K562 (cell line): ENCODE results near the gene ZNF787. TPM values are rescaled to one million over a fixed set of nuclear protein-coding genes. Genes with fewer than 3 reads are reported as not detected.

Experiments
- CBX5 ChIP-seq: IDR thresholded peaks from 2 replicates; pipeline ENCODE4 v1.6.1; 2014; ENCODE audit warnings: low read depth, borderline replicate concordance
- FOXA1 ChIP-seq: fragments of 450-650 bp; IDR thresholded peaks from 2 replicates; pipeline ENCODE4 v1.6.1; 2016; ENCODE audit warnings: mild to moderate bottlenecking, borderline replicate concordance
- FOXK1 ChIP-seq: sonication (generic); formaldehyde crosslinking; IDR thresholded peaks from 2 replicates; pipeline ENCODE4 v1.8.0; 2022; ENCODE audit warnings: missing genetic modification reagents, mild to moderate bottlenecking, borderline replicate concordance
- GABPB1 ChIP-seq: sonication (generic); formaldehyde crosslinking; IDR thresholded peaks from 2 replicates; pipeline ENCODE4 v1.8.0; 2022; ENCODE audit warnings: mild to moderate bottlenecking, missing genetic modification reagents
- HMGN3 ChIP-seq: IDR thresholded peaks from 2 replicates; pipeline ENCODE4 v1.6.1; 2011; ENCODE audit warnings: borderline replicate concordance, low read depth, mild to moderate bottlenecking, mixed read lengths, low read length; ENCODE audit not compliant: insufficient read length; ENCODE audit errors: extremely low read depth
- KDM1A ChIP-seq, 2 experiments: fragments of 450-650 bp; IDR thresholded peaks; 2 replicates each; pipeline ENCODE4 v1.6.1; 2016; ENCODE audit warnings: mild to moderate bottlenecking in 2 of 2
- KLF16 ChIP-seq: IDR thresholded peaks from 2 replicates; pipeline ENCODE4 v1.6.1; 2016; ENCODE audit warnings: antibody characterized with exemption
- LEF1 ChIP-seq: fragments of 450-650 bp; IDR thresholded peaks from 2 replicates; pipeline ENCODE4 v1.6.1; 2016; ENCODE audit warnings: mild to moderate bottlenecking
- MCM2 ChIP-seq: fragments of 450-650 bp; IDR thresholded peaks from 2 replicates; pipeline ENCODE4 v1.6.1; 2017; ENCODE audit warnings: low read depth, mild to moderate bottlenecking
- MYBL2 ChIP-seq, 2 experiments: fragments of 450-650 bp in 1 of 2; sonication (generic) in 1 of 2; formaldehyde crosslinking in 1 of 2; IDR thresholded peaks; 2 replicates each; pipeline versions ENCODE4 v1.6.1 to v1.8.1; 2017 to 2022; ENCODE audit warnings: borderline replicate concordance in 1 of 2, inconsistent platforms in 1 of 2, low read depth in 1 of 2, mild to moderate bottlenecking in 1 of 2, missing genetic modification reagents in 1 of 2, moderate library complexity in 1 of 2
- PHB ChIP-seq: fragments of 250-450 bp; sonication (Bioruptor Pico); IDR thresholded peaks from 2 replicates; pipeline ENCODE4 v1.5.0; 2021
- PHB2 ChIP-seq: fragments of 450-650 bp; IDR thresholded peaks from 2 replicates; pipeline ENCODE4 v1.6.1; 2017; ENCODE audit warnings: low read depth
- SMC3 ChIP-seq: conservative IDR thresholded peaks from 2 replicates; pipeline ENCODE4 v1.6.1; 2011; ENCODE audit warnings: low read depth, low read length, improper control_type of control experiment; ENCODE audit not compliant: insufficient read depth
- SP2 ChIP-seq: IDR thresholded peaks from 2 replicates; pipeline ENCODE4 v1.6.1; 2011; ENCODE audit warnings: mild to moderate bottlenecking, low read depth, low read length, moderate library complexity; ENCODE audit not compliant: poor library complexity, severe bottlenecking; ENCODE audit errors: extremely low read depth
- ZBTB1 ChIP-seq: sonication (generic); formaldehyde crosslinking; IDR thresholded peaks from 2 replicates; pipeline ENCODE4 v1.8.1; 2023; ENCODE audit warnings: missing genetic modification reagents, low read depth, mild to moderate bottlenecking, borderline replicate concordance
- ZBTB7A ChIP-seq: IDR thresholded peaks from 2 replicates; pipeline ENCODE4 v1.6.1; 2011; ENCODE audit warnings: low read depth, mild to moderate bottlenecking, low read length, moderate library complexity, borderline replicate concordance; ENCODE audit not compliant: control insufficient read depth
- ZNF695 ChIP-seq: fragments of 450-650 bp; formaldehyde crosslinking; IDR thresholded peaks from 2 replicates; pipeline ENCODE4 v1.4.0; 2020; ENCODE audit warnings: mild to moderate bottlenecking, moderate library complexity
- polyA plus RNA-seq, 8 experiments: library from polyadenylated mRNA; depleted of rRNA in 4 of 8; stranded (reverse) in 5 of 8; unstranded in 3 of 8; fragments of >200 nt; fragmentation: Nextera tagmentation in 2 of 8; fragmentation: Illumina TruSeq in 1 of 8; extraction: Ambion mirVana in 2 of 8; extraction: Trizol in 1 of 8; gene quantifications; 2 replicates each; pipeline versions ENCODE4 v1.2.1 to v1.2.3, GENCODE V29; 2011 to 2014; ENCODE audit warnings: inconsistent platforms in 1 of 8, missing spikeins in 1 of 8
- total RNA-seq, 7 experiments: library from RNA; depleted of rRNA in 6 of 7; stranded (reverse); fragments of >200 nt in 6 of 7; fragmentation: Illumina TruSeq in 2 of 7; extraction: Trizol in 2 of 7; gene quantifications; 2 replicates each; pipeline versions ENCODE4 v1.2.1 to v1.2.3, GENCODE V29; 2011 to 2021; ENCODE audit warnings: low replicate concordance in 1 of 7
- TF ChIP-seq, protein P1 (sequence below): fragments of 250-450 bp; sonication (Bioruptor Pico); IDR thresholded peaks from 2 replicates; pipeline ENCODE4 v1.8.0; 2022; ENCODE audit warnings: moderate library complexity, mild to moderate bottlenecking, inconsistent platforms
- TF ChIP-seq, protein P2 (sequence below), 3 experiments: fragments of 200-800 bp in 1 of 3; sonication (Bioruptor generic) in 1 of 3; sonication (generic) in 1 of 3; formaldehyde crosslinking in 1 of 3; IDR thresholded peaks; 2 replicates each; pipeline versions ENCODE4 v1.6.1 to v1.8.0; 2016 to 2022; ENCODE audit warnings: mild to moderate bottlenecking in 2 of 3, missing compliant biosample characterization in 2 of 3, missing genetic modification characterization in 2 of 3, missing genetic modification reagents in 1 of 3
- TF ChIP-seq, protein P3 (sequence below): sonication (generic); formaldehyde crosslinking; IDR thresholded peaks from 2 replicates; pipeline ENCODE4 v1.8.1; 2023; ENCODE audit warnings: mild to moderate bottlenecking, missing genetic modification reagents
- TF ChIP-seq, protein P4 (sequence below), 2 experiments: IDR thresholded peaks; 2 replicates each; pipeline ENCODE4 v1.6.1; 2012; ENCODE audit warnings: improper control_type of control experiment in 2 of 2, low read depth in 2 of 2, low read length in 2 of 2, borderline replicate concordance in 1 of 2

Gene ZNF787
- total and polyA plus RNA-seq, 9 of the 15 experiments (the other 6 are each of a cell fraction or from before 2014, with no cell fraction given) = 0.45 to 77.6 (median 7.3) TPM

DNA sequence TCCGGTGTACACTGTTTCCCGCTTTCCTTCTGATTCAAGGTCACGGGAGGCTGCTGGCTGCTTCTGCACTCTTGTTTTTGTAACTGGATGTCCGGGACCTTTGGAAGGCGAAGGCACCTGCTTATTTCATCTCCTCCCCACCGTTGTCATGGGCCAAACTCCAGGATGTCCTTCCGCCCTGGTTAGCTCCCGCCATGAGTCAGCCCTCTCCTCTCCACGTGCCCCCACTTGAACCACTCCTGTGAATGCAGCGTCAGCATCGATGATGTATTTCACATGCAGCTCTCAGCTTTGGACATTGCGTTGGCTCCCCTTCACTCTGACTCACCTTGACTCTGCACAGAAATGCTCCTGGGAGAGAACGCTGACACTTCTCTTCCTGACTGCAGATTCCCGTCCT lies 49.2 kb upstream of the ZNF787 start (continued):
- TF ChIP-seq KDM1A (IDR thresholded peaks at IDR 0.05) (no peak), HMGN3 (no peak), FOXA1 (no peak), FOXK1 (CRISPR knock-in tag) (no peak), CBX5 (no peak), SP2 (no peak), ZNF695 (CRISPR knock-in tag) (no peak), ZBTB1 (no peak), SMC3 (no peak), LEF1 (no peak), PHB (CRISPR knock-in tag) (no peak), KLF16 (no peak), GABPB1 (CRISPR knock-in tag) (no peak), MYBL2 (IDR thresholded peaks at IDR 0.05; ENCODE audit: low read depth) (no peak), MYBL2 (CRISPR knock-in tag; IDR thresholded peaks at IDR 0.05; ENCODE audit: borderline replicate concordance) (no peak), MCM2 (no peak), ZBTB7A (peak; percentile 17; the same call in 1 of the 2 replicates), PHB2 (no peak)
- TF ChIP-seq, protein P1, sequence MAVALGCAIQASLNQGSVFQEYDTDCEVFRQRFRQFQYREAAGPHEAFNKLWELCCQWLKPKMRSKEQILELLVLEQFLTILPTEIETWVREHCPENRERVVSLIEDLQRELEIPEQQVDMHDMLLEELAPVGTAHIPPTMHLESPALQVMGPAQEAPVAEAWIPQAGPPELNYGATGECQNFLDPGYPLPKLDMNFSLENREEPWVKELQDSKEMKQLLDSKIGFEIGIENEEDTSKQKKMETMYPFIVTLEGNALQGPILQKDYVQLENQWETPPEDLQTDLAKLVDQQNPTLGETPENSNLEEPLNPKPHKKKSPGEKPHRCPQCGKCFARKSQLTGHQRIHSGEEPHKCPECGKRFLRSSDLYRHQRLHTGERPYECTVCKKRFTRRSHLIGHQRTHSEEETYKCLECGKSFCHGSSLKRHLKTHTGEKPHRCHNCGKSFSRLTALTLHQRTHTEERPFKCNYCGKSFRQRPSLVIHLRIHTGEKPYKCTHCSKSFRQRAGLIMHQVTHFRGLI (CRISPR knock-in tag) = no peak
- TF ChIP-seq, protein P2, sequence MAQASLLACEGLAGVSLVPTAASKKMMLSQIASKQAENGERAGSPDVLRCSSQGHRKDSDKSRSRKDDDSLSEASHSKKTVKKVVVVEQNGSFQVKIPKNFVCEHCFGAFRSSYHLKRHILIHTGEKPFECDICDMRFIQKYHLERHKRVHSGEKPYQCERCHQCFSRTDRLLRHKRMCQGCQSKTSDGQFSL (CRISPR knock-in tag; IDR thresholded peaks at IDR 0.05) = no peak
- TF ChIP-seq, protein P2 (tag; IDR thresholded peaks at IDR 0.05) = no peak
- TF ChIP-seq, protein P3, sequence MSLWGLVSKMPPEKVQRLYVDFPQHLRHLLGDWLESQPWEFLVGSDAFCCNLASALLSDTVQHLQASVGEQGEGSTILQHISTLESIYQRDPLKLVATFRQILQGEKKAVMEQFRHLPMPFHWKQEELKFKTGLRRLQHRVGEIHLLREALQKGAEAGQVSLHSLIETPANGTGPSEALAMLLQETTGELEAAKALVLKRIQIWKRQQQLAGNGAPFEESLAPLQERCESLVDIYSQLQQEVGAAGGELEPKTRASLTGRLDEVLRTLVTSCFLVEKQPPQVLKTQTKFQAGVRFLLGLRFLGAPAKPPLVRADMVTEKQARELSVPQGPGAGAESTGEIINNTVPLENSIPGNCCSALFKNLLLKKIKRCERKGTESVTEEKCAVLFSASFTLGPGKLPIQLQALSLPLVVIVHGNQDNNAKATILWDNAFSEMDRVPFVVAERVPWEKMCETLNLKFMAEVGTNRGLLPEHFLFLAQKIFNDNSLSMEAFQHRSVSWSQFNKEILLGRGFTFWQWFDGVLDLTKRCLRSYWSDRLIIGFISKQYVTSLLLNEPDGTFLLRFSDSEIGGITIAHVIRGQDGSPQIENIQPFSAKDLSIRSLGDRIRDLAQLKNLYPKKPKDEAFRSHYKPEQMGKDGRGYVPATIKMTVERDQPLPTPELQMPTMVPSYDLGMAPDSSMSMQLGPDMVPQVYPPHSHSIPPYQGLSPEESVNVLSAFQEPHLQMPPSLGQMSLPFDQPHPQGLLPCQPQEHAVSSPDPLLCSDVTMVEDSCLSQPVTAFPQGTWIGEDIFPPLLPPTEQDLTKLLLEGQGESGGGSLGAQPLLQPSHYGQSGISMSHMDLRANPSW (CRISPR knock-in tag) = no peak
- TF ChIP-seq, protein P4, sequence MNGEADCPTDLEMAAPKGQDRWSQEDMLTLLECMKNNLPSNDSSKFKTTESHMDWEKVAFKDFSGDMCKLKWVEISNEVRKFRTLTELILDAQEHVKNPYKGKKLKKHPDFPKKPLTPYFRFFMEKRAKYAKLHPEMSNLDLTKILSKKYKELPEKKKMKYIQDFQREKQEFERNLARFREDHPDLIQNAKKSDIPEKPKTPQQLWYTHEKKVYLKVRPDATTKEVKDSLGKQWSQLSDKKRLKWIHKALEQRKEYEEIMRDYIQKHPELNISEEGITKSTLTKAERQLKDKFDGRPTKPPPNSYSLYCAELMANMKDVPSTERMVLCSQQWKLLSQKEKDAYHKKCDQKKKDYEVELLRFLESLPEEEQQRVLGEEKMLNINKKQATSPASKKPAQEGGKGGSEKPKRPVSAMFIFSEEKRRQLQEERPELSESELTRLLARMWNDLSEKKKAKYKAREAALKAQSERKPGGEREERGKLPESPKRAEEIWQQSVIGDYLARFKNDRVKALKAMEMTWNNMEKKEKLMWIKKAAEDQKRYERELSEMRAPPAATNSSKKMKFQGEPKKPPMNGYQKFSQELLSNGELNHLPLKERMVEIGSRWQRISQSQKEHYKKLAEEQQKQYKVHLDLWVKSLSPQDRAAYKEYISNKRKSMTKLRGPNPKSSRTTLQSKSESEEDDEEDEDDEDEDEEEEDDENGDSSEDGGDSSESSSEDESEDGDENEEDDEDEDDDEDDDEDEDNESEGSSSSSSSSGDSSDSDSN (IDR thresholded peaks at IDR 0.05; ENCODE audit: borderline replicate concordance in 1 of 2, low read depth in 2 of 2, low read length in 2 of 2) = no peak
